NCI-H146 treated with DMSO at 0.1 percent for 48 hours (cell line): ENCODE measurements around the gene PRLR.

Experiments
- DNase-seq: peaks from one replicate; lab custom pipeline; 2025; ENCODE audit not compliant: unreplicated experiment; lab: John Stamatoyannopoulos, UW

Gene PRLR

DNA sequence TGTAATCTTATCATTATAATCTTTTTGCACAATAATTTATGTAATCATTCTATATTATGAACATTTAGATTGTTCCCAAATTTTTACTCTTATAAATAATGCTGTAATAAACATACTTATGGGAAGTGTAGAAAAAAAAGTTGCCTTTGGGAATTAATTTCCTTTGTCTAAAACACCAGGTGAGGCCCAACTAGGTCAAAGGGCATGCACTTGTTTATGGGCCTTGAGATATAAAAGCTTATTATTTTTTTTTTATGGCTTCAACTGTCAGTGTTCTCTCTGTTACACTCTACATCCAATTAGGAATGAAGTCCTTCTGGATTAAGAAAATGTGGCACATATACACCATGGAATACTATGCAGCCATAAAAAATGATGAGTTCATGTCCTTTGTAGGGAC, 6.5 kb upstream of the PRLR start:
- DNase-seq = no peak

DNA sequence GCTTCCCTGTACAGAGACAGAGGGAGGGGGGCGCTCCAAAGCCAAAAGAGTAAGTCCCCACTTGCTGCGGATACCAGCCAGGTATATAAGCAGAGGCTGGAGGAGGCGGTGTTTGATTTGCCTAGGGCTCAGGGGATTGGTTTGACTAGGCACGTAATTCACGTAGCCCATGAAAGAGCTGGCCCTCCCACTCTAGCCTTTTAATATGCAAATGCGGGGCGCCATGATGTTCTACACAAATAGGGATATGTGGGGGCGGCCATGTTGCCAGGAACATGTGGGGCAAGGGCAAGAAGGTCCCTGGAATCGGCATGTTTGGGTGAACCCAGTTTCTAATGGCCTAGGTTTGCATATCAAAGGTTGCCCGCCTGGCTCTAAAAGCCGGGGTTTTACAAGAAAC, 3.3 kb upstream of the PRLR start:
- no peak for DNase-seq

DNA sequence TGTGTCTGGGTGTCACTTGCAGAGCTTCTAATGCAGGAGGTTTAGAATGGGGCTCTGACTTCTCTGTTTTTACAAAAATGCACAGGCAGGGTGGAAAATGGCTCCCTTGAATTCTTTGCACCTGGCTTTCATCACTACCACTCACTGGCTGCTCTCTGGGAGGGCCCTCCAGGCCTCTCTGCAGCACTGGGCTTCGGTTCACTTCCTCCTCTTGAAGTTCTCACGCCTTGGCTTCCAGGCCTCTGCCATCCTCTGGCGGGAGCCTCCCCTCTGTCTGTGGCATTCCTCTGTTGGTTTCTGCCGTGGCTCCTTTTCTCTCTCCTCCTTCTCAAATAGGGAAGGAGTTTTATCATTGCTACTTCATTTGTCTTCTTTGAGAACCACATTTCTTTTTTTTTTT, 2.8 kb upstream of the PRLR start:
- DNase-seq = no peak

DNA sequence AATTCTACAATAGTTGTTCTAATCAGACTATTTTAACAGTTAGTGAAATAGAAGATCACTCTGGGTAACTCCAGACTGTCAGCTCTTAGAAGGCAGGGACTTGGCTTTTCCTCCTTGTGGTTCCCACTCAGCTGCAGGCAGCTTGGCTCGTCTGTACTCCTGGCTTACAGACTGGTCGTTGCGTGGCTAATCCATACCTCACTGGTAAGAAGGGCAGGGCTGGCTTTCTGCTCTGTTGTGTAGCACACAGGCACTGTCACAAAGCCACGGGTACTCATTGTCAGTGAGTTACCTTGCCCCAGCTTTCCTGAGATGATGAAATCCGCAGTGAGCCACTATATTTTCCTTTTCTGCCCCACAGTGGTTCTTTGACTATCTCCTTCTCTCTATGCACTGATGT, 1.8 kb upstream of the PRLR start:
- no peak for DNase-seq

DNA sequence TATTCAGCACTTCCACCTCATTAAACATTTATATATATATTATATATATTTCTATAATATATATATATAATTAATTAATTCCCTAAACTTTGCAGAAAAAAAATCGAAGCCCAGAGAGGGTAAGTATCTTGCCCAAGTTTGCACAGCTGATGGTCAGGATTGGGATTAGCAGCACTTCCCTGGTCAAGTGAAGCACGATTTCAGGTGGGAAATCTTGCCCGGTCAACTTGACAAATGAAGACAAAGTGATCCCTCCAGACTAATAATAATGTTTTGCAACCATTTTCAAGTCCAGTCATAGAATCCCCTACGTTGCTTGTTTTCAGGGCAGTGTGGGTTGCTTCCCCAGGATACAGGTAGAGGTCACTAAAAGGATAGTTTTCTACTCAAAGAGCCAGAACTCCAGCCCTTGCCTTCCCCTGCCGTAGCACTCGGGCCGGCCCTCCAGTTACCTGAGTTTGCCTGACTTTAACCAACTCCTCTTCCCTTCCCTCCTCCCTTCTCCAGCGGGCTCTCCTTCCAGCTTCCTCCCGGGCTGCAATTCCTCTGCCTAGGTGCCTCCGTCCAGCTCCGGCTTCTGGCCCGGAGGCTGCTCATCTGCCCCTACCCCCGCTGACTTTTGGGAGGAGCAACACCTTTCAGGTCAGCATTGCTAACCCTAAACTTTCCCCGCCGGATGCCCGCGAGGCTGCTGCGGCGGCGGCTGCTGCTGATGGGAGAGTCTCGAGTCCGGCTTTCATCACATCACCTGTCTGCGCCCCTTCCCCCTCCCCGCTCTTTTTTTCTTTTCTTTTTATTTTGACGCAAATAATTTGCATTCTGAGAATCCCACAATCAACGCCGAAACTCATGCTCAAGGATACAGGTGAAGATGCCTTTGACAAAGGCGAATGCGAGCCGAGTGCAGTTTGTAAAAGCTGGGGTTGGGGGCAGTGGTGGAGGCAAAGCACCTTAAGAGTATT, 930 bp downstream of the PRLR start:
- no peak for DNase-seq

DNA sequence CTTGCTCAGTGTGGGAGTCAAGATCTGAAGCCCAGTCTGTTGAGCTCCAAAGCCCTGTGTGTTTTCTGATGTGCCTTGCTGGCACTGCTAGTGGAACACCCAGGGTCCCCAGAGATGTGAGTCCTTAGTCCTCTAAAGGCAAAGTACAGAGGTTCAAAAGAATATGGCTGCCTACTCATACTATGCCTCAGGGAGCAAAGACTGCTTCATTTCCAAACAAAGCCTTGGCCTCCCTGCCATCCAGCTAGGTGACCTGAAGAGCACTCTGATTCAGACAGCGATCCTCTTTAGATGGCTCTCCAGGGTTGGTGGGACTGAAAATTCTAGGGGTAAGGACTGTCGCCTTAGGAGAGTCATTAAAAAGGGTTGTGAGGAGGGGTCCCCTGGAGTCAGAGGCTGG, 2.0 kb downstream of the PRLR start:
- no peak for DNase-seq

DNA sequence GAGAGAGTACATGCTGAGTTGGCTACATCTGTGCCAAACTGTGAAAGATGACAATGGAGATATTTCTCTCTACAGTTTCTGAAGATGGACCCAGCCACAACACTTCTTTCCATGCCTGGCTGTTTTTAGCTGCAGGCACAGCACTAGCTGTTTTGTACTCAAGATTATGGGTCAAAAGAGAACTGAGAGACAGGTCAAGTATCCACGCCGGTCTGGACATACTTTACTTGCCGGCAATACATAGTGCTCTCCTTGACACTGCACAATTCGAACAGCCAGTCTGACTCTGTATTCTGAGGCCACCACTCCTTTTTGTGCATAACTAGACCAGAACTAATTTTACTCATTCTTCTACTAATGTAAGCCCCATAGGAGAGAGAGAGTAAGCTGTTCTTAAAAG, 2.6 kb downstream of the PRLR start:
- DNase-seq = no peak

DNA sequence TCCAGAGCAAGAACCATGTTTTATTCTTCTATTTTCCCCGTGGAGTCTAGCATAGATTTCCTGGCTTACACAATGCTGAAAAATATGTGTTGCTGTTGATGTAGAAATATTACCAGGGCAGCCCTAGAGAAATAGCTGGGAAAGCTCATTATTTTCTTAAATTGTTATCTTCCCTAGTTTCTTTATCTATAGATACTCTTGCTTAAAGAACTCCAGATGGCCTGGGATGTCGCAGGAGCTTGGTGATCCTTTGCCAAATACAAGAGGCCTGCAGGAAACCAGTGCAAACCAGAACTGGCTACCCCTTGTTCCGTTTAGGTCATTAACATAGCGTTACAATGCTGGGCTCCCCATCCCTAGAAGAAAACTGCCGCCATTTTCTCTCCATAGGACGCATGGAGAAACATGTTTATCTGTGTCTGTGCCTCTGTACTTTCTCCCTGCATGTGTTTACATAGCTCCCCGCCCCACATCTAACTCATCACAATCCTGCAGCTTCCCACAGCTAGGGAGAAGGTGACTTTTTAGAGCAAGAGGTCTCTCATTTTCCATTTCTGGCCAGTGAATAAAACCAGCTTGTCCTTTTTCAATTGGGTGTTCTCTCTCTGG, 6.4 kb downstream of the PRLR start:
- DNase-seq = no peak

DNA sequence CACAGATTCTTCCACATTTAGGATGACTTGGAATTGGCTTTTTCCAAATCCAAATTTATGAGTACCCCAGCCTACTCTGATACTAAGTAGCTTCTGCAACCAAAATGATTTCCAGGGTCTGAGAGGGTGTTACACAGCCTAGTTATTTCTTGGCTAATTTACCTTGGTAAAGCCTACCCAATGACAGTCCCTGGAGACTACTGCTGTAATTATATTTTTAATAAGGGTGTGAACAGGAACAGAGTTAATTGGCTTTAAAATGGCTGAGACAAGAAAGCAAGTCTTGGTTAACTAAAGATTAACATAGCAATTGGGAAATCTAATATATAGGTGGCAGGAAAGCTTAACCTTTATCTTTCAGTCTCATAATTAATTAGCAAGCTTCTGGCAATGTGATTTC, 9.3 kb downstream of the PRLR start:
- no peak for DNase-seq

DNA sequence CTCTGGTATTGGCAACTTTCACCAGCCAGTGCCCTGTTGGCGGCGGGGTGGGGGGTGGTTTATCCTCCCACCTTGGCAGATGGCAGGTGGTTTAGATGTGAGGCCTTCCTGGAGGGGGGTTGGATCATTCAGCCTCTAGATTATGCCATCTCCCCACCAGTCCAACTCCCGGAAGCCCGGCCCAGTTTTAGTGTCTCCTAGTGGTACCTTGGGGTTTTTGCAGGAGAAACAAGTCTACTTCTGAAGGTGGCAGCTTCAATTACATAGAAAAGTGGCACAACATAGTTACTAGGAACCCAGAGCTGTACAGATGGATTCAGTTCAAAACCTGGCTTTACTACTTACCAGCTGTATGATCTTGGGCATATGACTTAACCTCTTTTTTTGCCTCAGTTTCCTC, 11.3 kb downstream of the PRLR start:
- DNase-seq = no peak

DNA sequence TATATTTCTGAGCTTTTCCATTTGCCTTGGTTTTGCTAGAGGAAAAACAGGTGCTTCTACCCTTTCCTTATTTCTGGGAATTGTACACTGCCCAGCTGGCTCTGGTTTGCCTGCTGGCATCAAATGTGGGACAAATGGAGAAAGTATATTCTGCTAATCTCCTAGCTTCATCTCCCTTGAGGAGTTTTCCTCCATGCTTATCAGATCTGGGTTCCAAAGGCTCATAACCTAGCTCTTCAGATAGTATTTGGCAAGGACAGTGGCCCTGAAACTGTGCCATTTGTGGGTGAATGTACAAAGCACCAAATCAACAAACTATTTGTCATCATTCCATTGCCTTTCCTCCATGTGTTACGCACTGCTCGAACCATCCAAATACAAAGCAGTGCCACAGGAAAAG, 16.2 kb downstream of the PRLR start:
- no peak for DNase-seq

DNA sequence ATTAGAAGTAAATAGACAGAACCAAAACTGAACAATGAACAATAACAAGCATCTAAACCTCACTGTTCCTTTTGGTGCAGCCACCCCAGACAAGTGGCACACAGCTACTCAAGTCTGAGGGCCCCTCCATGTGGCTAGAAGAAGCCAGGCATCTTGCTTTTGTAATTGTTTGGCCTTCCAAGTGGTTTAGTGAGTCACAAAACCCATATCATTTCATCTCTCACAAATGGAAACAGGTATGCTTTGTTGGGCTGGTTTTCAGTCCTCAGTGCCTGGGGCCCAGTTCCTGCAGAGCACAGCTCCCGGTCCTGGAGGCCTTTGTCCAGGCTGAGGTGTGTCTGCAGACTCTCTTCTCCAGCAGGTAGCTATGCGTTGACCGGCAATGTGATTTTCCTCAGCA, 16.7 kb downstream of the PRLR start:
- no peak for DNase-seq

DNA sequence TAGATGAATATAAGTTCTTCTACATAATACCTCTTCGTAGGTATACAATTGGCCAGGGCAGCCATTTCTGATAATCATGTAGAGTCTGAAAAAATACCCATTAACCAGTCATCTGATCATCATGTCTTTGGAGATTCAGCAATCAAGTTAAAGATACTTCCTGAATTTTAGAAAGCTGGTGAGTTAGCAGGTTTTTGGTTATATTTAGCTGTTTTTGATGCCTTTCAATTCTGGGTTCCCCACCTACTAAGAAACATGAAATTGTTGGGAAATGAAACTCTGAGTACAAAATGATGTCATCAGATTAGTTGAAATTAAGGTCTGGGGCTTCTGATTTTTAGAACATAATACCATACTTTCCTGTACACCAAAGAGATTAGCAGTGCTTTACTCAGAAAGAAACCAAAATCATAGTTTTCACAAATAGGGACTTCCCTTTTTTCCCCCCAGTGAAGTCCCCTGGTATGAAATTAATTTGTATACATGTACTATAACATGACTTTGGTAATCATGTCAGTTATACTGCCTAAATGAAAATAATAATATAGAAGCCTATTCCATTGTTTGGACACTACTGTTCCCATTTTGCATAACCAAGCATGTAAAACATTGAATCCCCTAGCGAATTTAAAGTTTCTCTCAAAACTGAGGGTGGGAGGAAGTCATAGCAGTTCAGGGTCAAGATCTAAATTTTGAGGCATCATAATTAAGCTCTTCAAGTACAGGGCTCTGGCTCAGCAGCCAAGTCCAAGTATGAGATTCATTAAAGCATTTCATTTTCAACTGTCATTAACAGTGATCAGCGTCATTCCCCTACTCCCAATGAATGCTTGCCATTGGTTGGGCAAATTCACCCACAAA, 17.9 kb downstream of the PRLR start:
- DNase-seq = no peak

DNA sequence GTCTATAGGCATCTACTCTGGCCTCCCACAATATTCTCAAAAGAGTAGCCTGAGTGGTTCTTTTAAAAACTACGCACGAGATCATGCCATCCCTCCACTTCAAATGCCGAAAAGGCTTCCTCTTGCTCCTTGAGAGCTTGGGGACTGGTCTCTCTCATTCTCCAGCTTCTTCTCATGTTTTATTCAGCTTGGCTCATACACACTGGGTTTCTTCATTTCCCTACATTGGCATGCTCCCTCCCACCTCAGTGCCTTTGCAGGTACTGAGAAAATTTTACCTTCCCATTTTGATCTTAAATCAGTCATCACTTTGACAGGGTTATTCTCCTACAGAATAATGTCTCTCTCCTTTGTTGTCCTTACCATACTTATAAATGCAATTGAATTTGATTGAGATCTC, 20.4 kb downstream of the PRLR start:
- DNase-seq = no peak

DNA sequence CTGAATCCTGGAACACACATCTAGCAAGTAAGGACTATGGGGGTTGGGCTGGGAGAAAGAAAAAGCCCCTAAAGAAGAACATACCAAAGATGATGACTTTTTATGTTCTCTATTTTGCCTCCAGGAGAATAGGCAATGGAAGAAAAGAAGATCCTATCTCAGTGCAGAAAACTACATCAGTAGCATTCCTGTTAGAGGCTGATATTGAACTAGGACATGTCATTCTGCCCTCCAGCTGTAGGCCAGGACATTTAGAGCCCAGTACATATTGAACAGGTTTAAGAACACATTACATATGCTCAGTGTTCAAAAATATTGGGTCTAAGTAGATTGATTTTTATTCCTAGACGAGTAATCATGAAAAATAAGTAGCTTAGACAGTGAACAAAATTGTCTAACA, 24.7 kb downstream of the PRLR start:
- no peak for DNase-seq

DNA sequence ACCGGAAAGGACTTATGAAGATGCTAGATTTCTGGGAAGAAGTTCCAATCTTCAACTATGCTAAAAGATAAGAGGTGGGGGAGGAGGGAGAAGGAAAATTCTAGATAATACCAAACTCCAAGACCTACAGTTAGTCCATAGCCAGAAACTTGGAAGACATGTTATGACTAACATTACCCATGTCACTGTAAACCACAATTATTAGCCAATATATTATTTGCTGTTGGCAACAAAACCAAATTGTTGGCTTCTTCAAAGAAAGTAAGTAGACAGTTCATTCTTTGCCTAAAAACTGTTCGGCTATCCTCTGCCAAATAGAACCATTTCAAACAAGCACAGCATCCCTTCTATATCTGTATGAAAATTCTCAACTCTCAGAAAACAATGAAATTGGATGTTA, 25.1 kb downstream of the PRLR start:
- no peak for DNase-seq

DNA sequence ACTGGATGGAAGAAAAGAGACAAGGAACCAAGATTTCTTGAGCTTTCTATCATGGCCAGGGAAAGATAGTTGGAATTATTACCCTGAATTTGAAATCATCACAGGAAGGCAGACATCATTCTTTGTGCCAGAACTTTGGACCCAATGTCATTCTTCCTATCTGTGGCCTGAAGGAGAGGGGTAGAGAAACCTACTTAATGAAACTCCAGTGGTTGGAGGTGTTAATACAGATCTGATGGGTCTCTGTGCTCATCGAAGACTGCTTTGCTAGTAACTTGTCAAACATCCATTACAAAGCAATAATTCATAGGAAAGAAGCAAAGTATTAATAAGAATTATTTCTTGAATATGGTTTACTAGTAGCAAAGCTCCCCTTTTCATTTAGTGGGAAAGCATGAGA, 26.9 kb downstream of the PRLR start:
- no peak for DNase-seq

DNA sequence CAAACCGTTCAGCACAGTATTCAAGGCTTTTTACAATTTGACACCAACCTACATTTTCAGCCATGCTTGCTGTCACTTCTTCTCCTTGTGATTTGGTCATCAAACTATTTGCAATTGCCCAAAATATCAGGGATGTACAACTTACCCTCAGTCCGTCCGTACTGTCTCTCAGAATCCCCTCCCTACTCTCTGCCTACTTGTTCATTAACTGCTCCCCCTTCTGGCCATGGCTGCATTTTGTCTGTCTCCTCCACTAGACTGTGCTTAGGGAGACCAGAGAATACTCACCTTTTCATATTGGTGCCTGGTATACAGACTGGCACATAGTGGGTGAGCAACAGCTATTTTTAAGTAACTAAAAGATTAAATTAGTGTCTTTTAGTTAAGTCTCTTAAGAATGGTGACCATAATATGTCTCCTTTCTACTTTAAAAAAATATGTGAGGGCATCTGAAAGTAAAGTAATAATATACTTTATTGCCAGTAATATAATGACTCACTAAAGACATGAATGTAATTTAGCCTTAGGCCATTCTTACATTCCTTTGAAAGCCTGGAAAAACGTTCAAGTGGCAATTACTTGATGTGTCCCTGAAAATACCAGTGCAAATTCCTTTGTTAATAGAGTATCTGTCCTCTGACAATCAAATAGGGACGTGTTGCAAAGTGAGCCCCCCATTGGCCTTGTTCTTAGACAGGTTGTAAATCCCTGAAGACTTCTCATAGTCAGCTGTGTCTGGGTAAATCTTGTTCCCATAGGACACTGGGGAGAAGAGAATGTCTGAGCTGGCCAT, 27.8 kb downstream of the PRLR start:
- no peak for DNase-seq

DNA sequence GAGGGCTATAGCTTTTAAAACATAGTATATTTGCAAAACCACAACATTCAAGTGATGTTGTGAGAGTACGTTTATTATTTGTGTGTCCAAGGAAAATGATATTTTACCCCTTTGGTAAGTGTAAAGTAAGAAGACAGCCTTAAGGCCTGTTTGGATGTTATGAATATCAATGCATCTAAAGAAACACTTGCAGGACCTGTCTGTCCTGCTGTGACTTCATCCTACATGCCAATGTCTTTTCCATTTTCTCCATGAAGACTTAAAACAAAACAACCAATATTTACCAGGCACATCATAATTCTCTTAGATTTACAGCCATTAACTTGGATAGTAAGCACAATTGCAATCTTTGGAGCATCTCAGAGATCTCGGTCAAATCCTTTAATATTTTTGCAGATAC, 29.0 kb downstream of the PRLR start:
- no peak for DNase-seq

DNA sequence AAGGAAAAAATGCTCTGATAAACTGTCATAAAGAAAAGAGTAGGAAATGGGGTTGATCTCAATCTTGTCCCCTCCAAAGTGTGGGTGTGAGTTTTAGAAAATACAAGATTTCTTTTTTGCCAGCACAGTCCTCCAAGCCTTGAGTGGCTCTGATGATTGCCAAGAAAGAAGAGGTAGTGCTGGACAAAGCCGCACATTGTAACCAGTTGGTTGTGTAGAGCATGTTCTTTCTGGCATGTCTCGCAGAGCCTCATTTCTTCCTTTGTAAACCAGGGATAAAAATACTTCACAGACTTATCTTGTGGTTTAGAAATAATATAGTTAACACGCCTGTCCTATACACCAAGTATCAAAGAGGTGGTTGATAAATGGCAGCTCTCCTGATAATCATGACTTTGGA, 30.4 kb downstream of the PRLR start:
- no peak for DNase-seq

DNA sequence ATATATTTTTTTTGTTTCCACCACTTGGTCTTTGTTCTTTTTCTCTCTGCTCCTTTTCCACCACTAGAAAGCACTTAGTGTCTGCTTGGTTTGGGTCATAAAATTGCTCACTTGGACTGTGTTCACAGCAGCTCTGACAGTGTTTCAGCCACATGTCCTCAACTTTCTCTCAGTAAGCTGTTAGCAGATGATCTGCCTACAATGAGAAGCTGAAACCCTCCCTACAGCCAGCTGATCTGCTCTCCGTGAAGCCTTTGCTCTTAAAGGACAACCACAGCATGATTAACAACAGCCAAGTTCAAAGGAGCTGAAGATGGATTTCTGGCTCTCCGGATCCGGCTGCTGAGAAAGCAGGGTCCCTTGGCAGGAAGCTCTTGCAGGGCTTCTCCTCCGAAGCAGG, 31.6 kb downstream of the PRLR start:
- no peak for DNase-seq
